Fibroblast of mammary gland (primary cell): ENCODE results near the gene COASY.
"Not testable (repeated sequence)": the region's sequence is repeated elsewhere in the genome, so short reads cannot be mapped to it uniquely, and the experiment has no call there.

Experiments used
- DNase-seq: peaks from one replicate; pipeline ENCODE4 v3.0.0-alpha.2; 2010; ENCODE audit warnings: low read depth
- H3K4me3 ChIP-seq: 2 replicates; pipeline ENCODE4 v1.5.1; 2011; ENCODE audit warnings: low read depth, mild to moderate bottlenecking, low read length, moderate library complexity; ENCODE audit not compliant: control insufficient read depth
- CTCF ChIP-seq: conservative IDR thresholded peaks from 2 replicates; pipeline ENCODE4 v1.5.1; 2011; ENCODE audit warnings: low read depth, low read length, inconsistent platforms; ENCODE audit not compliant: control insufficient read depth, insufficient read depth

Gene COASY

GRCh38 chr17:42537156-42537805 lies 24.7 kb upstream of the COASY start:
- peak overlapping the region; percentile 67 for H3K4me3 ChIP-seq
- DNase-seq: no peak
- TF ChIP-seq CTCF: no peak

- TF ChIP-seq CTCF: no peak
- DNase-seq: no peak
Measured at GRCh38 chr17:42537826-42538451, 24.0 kb upstream of the COASY start.

GRCh38 chr17:42538482-42538881 lies 23.5 kb upstream of the COASY start:
- no peak for TF ChIP-seq CTCF
- no peak for DNase-seq
- no peak overlapping the region for H3K4me3 ChIP-seq

More at GRCh38 chr17:42537826-42538451, 24.0 kb upstream of the COASY start:
- no peak overlapping the region for H3K4me3 ChIP-seq

GRCh38 chr17:42540558-42540957 lies 21.4 kb upstream of the COASY start:
- not testable (repeated sequence) for DNase-seq, H3K4me3 ChIP-seq

- DNase-seq: no peak
- no peak for TF ChIP-seq CTCF
- H3K4me3 ChIP-seq: no peak overlapping the region
Measured at GRCh38 chr17:42541041-42541833, 20.7 kb upstream of the COASY start.

GRCh38 chr17:42543190-42544079 lies 18.5 kb upstream of the COASY start:
- H3K4me3 ChIP-seq: no peak overlapping the region
- no peak for TF ChIP-seq CTCF
- DNase-seq: no peak
